GM12873 (cell line): Measurements from ENCODE around the gene FBXL16.

Source experiments
- CTCF ChIP-seq: IDR thresholded peaks from 2 replicates; pipeline ENCODE4 v1.5.1; 2012; ENCODE audit warnings: low read depth, mild to moderate bottlenecking, moderate library complexity, low read length, control low read depth; ENCODE audit not compliant: insufficient read depth; ENCODE audit errors: missing control alignments

The FBXL16 gene

GRCh38 chr16:709566-710499 lies 4.2 kb upstream of the FBXL16 start:
- TF ChIP-seq CTCF: peak; percentile 2

DNA sequence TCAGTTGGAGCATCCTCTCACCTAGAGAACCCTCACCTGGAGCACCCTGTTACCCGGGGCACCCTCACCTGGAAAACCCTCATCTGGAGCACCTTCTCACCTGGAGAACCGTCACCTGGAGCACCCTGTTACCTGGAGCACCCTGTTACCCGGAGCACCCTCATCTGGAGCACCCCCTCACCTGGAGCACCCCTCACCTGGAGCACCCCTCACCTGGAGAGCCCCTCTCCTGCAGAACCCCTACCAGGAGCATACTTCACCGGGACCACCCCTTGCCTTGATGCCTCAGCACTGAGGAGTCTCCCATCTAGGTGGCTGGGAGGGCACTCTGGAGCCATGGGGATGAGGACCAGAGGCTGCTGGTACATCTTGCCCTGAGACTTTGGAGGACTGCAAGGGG lies 3.4 kb upstream of the FBXL16 start:
- TF ChIP-seq CTCF: no peak

DNA sequence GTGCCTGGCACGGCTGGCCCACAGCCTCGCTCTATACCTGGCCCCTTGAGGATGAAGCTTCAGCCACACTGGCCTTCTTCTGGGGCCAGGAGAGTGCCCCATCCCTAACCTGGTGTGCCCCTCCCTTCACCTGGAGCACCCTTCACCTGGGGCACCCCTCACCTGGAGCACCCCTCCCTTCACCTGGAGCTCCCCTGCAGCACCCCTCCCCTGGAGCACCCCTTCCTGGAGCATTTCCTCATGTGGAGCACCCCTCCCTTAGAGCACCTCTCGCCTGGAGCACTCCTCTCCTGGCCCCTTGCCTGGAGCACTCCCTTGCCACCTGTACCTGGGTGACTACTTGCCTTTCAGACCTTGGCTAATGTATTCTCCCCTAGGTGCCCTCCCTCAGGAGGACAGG lies 2.4 kb upstream of the FBXL16 start:
- TF ChIP-seq CTCF: no peak

DNA sequence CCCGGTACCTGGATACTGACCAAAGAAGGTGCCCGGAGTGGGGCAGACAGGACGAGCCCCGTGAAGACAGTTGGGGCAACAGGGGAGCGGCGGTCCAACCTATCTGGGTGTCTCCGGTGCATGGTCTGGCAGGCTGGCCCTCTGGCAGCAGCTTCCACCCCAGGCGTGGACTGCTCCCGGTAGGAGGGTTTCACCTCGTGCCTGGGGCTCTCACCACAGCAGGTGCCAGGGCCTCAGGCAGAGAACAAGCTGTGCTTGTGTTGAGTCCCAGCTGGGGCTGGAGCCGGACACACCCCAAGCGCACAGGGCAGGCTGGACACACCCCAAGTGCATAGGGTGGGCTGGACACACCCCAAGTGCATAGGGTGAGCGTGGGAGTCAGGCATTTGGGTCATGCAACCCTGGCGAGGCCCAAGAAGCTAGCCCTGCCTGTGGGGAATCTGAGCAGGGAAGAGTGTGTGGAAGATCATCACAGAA lies 1.5 kb upstream of the FBXL16 start:
- TF ChIP-seq CTCF: no peak

GRCh38 chr16:706189-707061 lies 824 bp upstream of the FBXL16 start:
- no peak for TF ChIP-seq CTCF

DNA sequence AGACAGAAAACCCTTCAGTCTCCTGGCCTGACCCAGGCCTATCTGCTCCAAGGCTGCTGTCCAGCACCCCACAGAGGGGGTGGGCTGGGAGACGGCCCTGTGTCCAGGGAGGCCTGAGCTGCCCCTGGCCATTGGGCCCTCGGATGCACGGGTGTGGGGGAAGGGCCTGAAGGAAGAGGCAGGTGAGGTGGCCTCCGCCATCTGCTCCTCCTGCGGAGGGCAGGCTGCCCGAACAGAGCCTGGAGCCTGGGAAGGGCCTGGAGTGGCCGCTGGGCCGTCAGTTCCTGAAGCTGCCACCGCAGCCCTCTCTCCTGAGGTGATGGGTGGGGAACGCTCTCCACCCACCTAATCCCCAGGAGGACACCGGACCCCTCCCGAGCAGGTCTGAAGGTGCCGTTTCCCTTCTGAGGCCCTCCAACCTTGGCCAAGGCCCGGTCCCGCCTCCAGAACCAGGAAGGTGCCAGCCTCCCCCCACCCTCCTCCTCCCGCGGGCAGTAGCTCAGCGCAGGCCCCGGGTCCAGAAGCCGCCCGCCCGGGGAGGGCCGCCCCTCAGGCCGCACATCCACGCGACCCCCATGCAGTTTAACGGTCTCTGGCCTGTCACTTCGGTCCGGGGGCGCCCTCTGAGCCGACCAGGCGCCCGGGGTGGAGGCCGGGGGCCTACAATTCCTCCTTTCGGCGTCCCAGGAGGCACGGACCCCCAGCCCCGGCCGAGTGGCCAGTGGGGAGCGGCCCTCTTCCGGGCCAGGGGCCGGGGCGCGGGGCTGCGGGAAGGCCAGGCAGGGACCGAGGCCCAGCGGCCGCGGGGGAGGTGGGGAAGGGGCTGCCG lies 835 bp downstream of the FBXL16 start:
- TF ChIP-seq CTCF: no peak
